ENCODE data around the gene IDH2.

DNA sequence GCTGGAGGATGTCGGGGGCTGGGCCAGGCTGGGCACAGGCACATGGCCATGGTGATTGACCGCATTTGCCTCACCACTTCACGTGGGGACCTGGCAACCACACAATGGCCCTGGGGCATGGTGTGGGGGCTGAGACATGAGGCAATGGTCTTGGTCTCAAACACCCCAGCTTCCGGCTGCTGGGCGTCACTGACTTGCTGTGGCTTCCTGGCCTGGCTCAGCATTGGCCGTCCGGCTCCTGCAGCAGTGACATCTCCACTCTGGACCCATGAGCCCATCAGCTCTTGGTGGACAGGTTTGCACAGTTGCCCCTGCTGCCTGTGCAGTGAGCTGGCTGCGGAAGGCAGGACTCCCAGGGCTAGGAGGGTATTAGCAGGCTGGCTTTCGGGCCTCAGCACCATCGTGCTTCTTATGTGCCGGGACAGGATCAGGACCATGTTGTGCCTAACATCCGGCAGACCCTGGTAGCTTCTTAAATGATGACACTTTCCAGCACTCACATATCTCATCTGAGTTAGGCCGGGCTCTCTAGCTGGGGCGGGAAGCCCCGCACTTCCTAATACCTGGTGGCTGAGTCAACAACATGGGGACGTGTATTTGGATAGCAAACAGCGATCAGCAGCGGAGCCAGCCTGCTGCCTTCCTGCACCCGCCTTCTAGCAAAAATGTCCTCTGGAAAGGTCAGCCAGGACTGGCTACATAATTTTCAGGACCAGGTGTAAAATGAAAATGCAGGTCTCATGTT is 67.0 kb downstream of the IDH2 start:
- no peak for TF ChIP-seq GATA3 (IDR thresholded peaks at IDR 0.05; ENCODE audit: low read depth, low read length)
- TF ChIP-seq GATA2 (IDR thresholded peaks at IDR 0.05; ENCODE audit: low read depth, low read length) = no peak

All from SH-SY5Y (cell line).